Activated naive CD8-positive, alpha-beta T cell treated with anti-CD3 and anti-CD28 coated beads, Interleukin-2, amount 50 U/mL, for 24 hours (primary cell): ENCODE results near the gene SLC38A1.

Experiments used
- ATAC-seq: fragments of 150-1000 bp; cut with Tn5 transposase; one replicate; pipeline ENCODE4 v1.10.0; 2021
- DNase-seq: peaks from one replicate; pipeline ENCODE4 v3.0.0; 2021
- H3K27ac Mint-ChIP-seq: one replicate; pipeline ENCODE4 v1.8.0; 2021; ENCODE audit warnings: mild to moderate bottlenecking, mixed read lengths
- H3K27me3 Mint-ChIP-seq: one replicate; pipeline ENCODE4 v1.8.0; 2021; ENCODE audit warnings: mixed read lengths
- H3K36me3 Mint-ChIP-seq: one replicate; pipeline ENCODE4 v1.8.0; 2021; ENCODE audit warnings: low read depth, mixed read lengths
- H3K4me1 Mint-ChIP-seq: one replicate; pipeline ENCODE4 v1.8.0; 2021; ENCODE audit warnings: mixed read lengths
- H3K4me3 Mint-ChIP-seq: one replicate; pipeline ENCODE4 v1.8.0; 2021; ENCODE audit warnings: mild to moderate bottlenecking, moderate library complexity, mixed read lengths
- H3K9me3 Mint-ChIP-seq: one replicate; pipeline ENCODE4 v1.8.0; 2021; ENCODE audit warnings: mixed read lengths

SLC38A1 gene

GRCh38 chr12:46233423-46233822 is 35.4 kb downstream of the SLC38A1 start:
- no peak for DNase-seq
- ATAC-seq: no peak
- Mint-ChIP-seq H3K9me3 (no peaks in the 10 kb centered on the region), H3K27me3 (no peaks in the 10 kb centered on the region), H3K4me1 (peaks cover 81% of the 10 kb centered on the region), H3K36me3 (peaks cover 84% of the 10 kb centered on the region), H3K27ac (peak overlapping the region; percentile 36), H3K4me3 (no peak overlapping the region)

DNA sequence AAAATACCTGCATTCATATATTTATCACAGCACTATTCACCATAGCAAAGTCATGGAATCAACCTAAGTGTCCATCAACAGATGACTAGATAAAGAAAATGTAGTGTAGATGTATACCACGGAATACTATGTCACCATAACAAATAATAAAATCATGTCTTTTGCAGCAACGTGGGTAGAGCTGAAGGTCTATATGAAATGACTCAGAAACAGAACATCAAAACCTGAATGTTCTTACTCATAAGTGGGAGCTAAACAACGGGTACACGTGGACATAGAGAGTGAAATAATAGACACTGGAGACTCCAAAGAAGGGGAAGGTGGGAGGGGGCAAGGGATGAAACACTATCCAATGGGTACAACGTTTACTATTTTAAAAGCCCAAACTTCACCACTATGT is 37.9 kb downstream of the SLC38A1 start:
- DNase-seq (no peak), ATAC-seq (peak; percentile 88)
- Mint-ChIP-seq H3K27me3 (no peaks in the 10 kb centered on the region), H3K36me3 (peaks cover 82% of the 10 kb centered on the region), H3K27ac (peak overlapping the region; percentile 82), H3K4me3 (no peak overlapping the region), H3K9me3 (no peaks in the 10 kb centered on the region), H3K4me1 (peaks cover 78% of the 10 kb centered on the region)

DNA sequence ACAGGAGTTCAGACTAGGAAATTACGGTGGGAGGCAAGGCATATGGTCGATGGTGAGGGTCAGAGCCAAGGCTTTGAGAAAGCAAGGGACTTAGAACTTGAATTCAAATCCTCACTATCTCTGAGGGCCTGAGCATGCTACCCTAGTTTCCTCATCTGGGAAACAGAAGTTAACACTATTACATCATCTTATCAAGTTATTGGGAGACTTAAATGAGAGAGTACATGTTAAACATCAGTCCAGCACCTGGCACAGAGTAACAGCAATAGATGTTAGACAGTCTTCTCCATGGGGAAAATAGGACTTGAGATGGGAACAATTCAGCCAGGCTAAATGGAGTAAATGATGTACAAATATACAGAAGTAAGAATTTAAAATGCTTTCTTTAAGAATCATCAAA is 38.5 kb downstream of the SLC38A1 start:
- peaks cover 78% of the 10 kb centered on the region for H3K4me1 Mint-ChIP-seq
- H3K27ac Mint-ChIP-seq: peak overlapping the region; percentile 70
- no peak for DNase-seq
- H3K36me3 Mint-ChIP-seq: peaks cover 82% of the 10 kb centered on the region
- no peak for ATAC-seq
- no peak overlapping the region for H3K4me3 Mint-ChIP-seq
- no peaks in the 10 kb centered on the region for H3K9me3 Mint-ChIP-seq
- H3K27me3 Mint-ChIP-seq: no peaks in the 10 kb centered on the region

DNA sequence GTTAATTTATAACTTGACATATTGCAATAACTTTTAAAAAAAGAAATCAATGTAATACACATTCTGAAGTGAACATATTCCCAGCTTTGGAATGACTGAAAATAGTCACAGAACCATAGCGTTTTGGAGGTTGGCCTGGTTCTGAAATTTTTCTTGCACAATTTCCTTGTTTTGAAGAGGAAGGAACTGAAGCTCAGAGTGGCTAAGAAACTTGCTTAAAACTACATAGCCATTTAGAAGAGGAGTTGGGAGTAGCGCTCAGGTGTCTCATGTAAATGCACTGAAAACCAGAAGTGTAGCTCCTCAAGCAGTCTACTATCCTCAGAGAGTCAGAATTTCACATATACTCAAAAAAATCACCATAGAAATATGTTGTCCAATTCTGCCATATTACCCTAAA is 41.2 kb downstream of the SLC38A1 start:
- no peaks in the 10 kb centered on the region for H3K9me3 Mint-ChIP-seq
- H3K27ac Mint-ChIP-seq: peak overlapping the region; percentile 61
- DNase-seq: no peak
- ATAC-seq: no peak
- H3K27me3 Mint-ChIP-seq: no peaks in the 10 kb centered on the region
- peaks cover 85% of the 10 kb centered on the region for H3K4me1 Mint-ChIP-seq
- peaks cover 87% of the 10 kb centered on the region for H3K36me3 Mint-ChIP-seq
- H3K4me3 Mint-ChIP-seq: no peak overlapping the region

DNA sequence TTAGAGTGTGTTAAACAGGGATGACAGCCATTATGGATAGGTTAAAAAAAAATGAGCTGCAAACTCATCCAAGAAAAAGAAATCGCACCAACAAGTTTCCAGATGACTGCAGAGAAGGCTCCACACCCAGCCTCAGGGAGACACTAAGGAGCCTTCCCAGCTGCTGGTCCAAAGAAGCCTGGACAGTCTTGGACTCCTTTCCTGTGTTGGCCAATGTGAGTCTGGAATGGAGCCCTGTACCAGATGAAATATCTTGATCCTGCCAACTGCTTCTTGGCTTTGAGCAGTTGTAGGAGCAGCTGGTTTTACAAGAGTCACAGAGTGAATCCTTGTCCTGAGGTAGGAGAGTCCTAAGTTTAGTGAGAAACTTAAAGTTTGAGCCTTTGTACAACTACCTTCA is 44.5 kb downstream of the SLC38A1 start:
- no peaks in the 10 kb centered on the region for H3K27me3 Mint-ChIP-seq
- peaks cover 92% of the 10 kb centered on the region for H3K36me3 Mint-ChIP-seq
- H3K4me3 Mint-ChIP-seq: no peak overlapping the region
- ATAC-seq (no peak), DNase-seq (no peak)
- peaks cover 90% of the 10 kb centered on the region for H3K4me1 Mint-ChIP-seq
- peak overlapping the region; percentile 80 for H3K27ac Mint-ChIP-seq
- H3K9me3 Mint-ChIP-seq: no peaks in the 10 kb centered on the region

GRCh38 chr12:46223047-46223446 is 45.8 kb downstream of the SLC38A1 start:
- DNase-seq: no peak
- no peaks in the 10 kb centered on the region for H3K9me3 Mint-ChIP-seq
- H3K27me3 Mint-ChIP-seq: no peaks in the 10 kb centered on the region
- H3K4me3 Mint-ChIP-seq: peak overlapping the region; percentile 22
- peak overlapping the region; percentile 97 for H3K27ac Mint-ChIP-seq
- peaks cover 90% of the 10 kb centered on the region for H3K36me3 Mint-ChIP-seq
- peaks cover 95% of the 10 kb centered on the region for H3K4me1 Mint-ChIP-seq
- no peak for ATAC-seq

DNA sequence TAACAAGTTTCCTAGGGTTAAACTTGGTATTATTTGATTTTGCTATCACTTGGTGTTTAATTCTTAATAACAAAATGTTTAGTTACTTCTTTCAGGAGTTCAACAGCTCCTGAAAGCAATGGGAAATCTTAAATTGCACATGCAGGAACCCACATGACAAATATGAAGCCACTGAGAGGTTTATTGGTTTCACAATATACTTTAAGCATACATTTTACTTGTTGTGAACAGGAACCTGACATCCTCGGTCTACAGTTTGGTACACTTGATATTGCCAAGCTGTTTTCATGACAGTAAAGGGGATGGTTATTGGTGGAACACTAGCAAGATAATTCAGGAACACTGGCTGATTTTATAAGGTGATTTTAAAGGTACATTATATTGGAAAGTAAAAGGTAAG is 46.2 kb downstream of the SLC38A1 start:
- no peaks in the 10 kb centered on the region for H3K27me3 Mint-ChIP-seq
- peaks cover 89% of the 10 kb centered on the region for H3K36me3 Mint-ChIP-seq
- no peaks in the 10 kb centered on the region for H3K9me3 Mint-ChIP-seq
- no peak overlapping the region for H3K4me3 Mint-ChIP-seq
- ATAC-seq (no peak), DNase-seq (no peak)
- H3K27ac Mint-ChIP-seq: peak overlapping the region; percentile 97
- H3K4me1 Mint-ChIP-seq: peaks cover 95% of the 10 kb centered on the region

- no peaks in the 10 kb centered on the region for H3K9me3 Mint-ChIP-seq
- peak overlapping the region; percentile 3 for H3K4me3 Mint-ChIP-seq
- no peak for DNase-seq
- peaks cover 85% of the 10 kb centered on the region for H3K36me3 Mint-ChIP-seq
- no peak for ATAC-seq
- peaks cover 99% of the 10 kb centered on the region for H3K4me1 Mint-ChIP-seq
- no peaks in the 10 kb centered on the region for H3K27me3 Mint-ChIP-seq
- H3K27ac Mint-ChIP-seq: peak overlapping the region; percentile 97
These were observed 47.4 kb downstream of the SLC38A1 start for GRCh38 chr12:46221255-46222128.

- H3K27ac Mint-ChIP-seq: peak overlapping the region; percentile 97
- DNase-seq (peak; percentile 59), ATAC-seq (peak; percentile 29)
- peak overlapping the region; percentile 71 for H3K4me3 Mint-ChIP-seq
- H3K9me3 Mint-ChIP-seq: no peaks in the 10 kb centered on the region
- H3K4me1 Mint-ChIP-seq: peaks cover 99% of the 10 kb centered on the region
- H3K36me3 Mint-ChIP-seq: peaks cover 81% of the 10 kb centered on the region
- H3K27me3 Mint-ChIP-seq: no peaks in the 10 kb centered on the region
These were observed 48.8 kb downstream of the SLC38A1 start for GRCh38 chr12:46219877-46220655.

DNA sequence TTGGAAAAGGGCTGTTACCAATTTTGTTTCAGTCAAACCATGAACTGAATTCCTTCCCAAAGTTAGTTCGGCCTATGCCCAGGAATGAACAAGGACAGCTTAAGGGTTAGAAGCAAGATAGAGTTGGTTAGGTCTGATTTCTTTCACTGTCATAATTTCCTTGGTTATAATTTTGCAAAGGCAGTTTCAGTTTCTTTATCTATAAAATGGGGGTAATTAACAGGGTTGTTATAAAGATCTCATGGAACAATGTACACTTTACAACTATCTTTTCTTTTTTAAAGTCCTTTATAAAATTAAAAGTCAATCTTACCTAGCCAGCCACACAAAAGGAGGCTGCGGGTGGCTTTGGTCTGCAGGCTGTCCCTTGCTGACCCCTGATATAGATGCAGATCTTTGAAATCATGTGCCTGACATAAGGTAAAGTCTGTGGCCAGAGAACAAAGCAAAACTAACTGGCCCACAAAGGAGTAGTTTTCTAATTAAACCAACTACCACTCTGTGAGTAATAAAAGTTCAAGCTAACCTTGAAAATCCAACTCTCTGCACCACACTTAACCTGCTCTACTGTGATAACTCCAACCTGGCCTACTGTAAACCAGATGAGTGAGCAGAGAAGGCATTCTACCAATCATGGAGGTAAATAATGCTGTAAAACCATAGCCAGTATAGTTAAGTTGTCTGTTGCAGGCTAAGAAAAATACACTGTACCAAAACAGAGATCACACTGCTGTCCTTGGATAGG is 49.5 kb downstream of the SLC38A1 start:
- Mint-ChIP-seq H3K36me3 (peaks cover 79% of the 10 kb centered on the region), H3K4me1 (peaks cover 99% of the 10 kb centered on the region), H3K9me3 (no peaks in the 10 kb centered on the region), H3K27me3 (no peaks in the 10 kb centered on the region), H3K4me3 (peak overlapping the region; percentile 71), H3K27ac (peak overlapping the region; percentile 97)
- DNase-seq (no peak), ATAC-seq (peak; percentile 18)

GRCh38 chr12:46218322-46219095 is 50.3 kb downstream of the SLC38A1 start:
- Mint-ChIP-seq H3K36me3 (peaks cover 80% of the 10 kb centered on the region), H3K27me3 (no peaks in the 10 kb centered on the region), H3K27ac (peak overlapping the region; percentile 97), H3K9me3 (no peaks in the 10 kb centered on the region), H3K4me1 (peaks cover 100% of the 10 kb centered on the region), H3K4me3 (peak overlapping the region; percentile 71)
- ATAC-seq: peak; percentile 9
- DNase-seq: peak; percentile 22

- peaks cover 100% of the 10 kb centered on the region for H3K4me1 Mint-ChIP-seq
These were observed 51.1 kb downstream of the SLC38A1 start for GRCh38 chr12:46217541-46218321.

More at GRCh38 chr12:46217541-46218321, 51.1 kb downstream of the SLC38A1 start:
- H3K27me3 Mint-ChIP-seq: no peaks in the 10 kb centered on the region
- H3K27ac Mint-ChIP-seq: peak overlapping the region; percentile 97
- H3K4me3 Mint-ChIP-seq: peak overlapping the region; percentile 71
- peak; percentile 18 for ATAC-seq
- H3K36me3 Mint-ChIP-seq: peaks cover 80% of the 10 kb centered on the region
- no peaks in the 10 kb centered on the region for H3K9me3 Mint-ChIP-seq
- peak; percentile 65 for DNase-seq
